ENCODE results near the gene MRPS23. TPM values are rescaled to one million over a fixed set of nuclear protein-coding genes. Genes with fewer than 3 reads are reported as not detected.

Gene MRPS23
- total RNA-seq, 2 donors from 2014 or later: 24.1 to 35.3 TPM

- H3K4me3 ChIP-seq: no peak overlapping the region
- H3K4me1 ChIP-seq: peaks cover 0 to 51% of the 10 kb centered on the region in 2 donors
- TF ChIP-seq CTCF (IDR thresholded peaks at IDR 0.05): no peak
- H3K27me3 ChIP-seq: no peaks in the 10 kb centered on the region
- H3K36me3 ChIP-seq: peaks cover 29% of the 10 kb centered on the region
- no peaks in the 10 kb centered on the region for H3K9me3 ChIP-seq
- peak overlapping the region; percentile 44 to 57 for H3K27ac ChIP-seq
- no peak for DNase-seq (ENCODE audit: low spot score)
These were observed 31.3 kb upstream of the MRPS23 start for GRCh38 chr17:57881143-57881542.

GRCh38 chr17:57880086-57880456 lies 30.2 kb upstream of the MRPS23 start:
- no peak overlapping the region for H3K4me3 ChIP-seq
- H3K4me1 ChIP-seq: peaks cover 0 to 61% of the 10 kb centered on the region in 2 donors
- peaks cover 25% of the 10 kb centered on the region for H3K36me3 ChIP-seq
- no peaks in the 10 kb centered on the region for H3K9me3 ChIP-seq
- H3K27me3 ChIP-seq: no peaks in the 10 kb centered on the region
- no peak overlapping the region for H3K27ac ChIP-seq
- DNase-seq (ENCODE audit: low spot score): no peak
- TF ChIP-seq CTCF (IDR thresholded peaks at IDR 0.05): no peak

GRCh38 chr17:57879437-57880085 lies 29.7 kb upstream of the MRPS23 start:
- TF ChIP-seq CTCF (IDR thresholded peaks at IDR 0.05): no peak
- Histone ChIP-seq H3K4me1 (peaks cover 0 to 66% of the 10 kb centered on the region in 2 donors), H3K27ac (peak overlapping the region in 1 of 2 donors; percentile 82), H3K9me3 (no peaks in the 10 kb centered on the region), H3K27me3 (no peaks in the 10 kb centered on the region), H3K36me3 (peaks cover 20% of the 10 kb centered on the region), H3K4me3 (no peak overlapping the region)
- no peak for DNase-seq (ENCODE audit: low spot score)

- peaks cover 18% of the 10 kb centered on the region for H3K36me3 ChIP-seq
- no peak for DNase-seq (ENCODE audit: low spot score)
- no peaks in the 10 kb centered on the region for H3K27me3 ChIP-seq
- TF ChIP-seq CTCF (IDR thresholded peaks at IDR 0.05): no peak
- no peak overlapping the region for H3K4me3 ChIP-seq
- peak overlapping the region; percentile 45 to 82 for H3K27ac ChIP-seq
- H3K9me3 ChIP-seq: no peaks in the 10 kb centered on the region
- peaks cover 0 to 83% of the 10 kb centered on the region in 2 donors for H3K4me1 ChIP-seq
These were observed 28.0 kb upstream of the MRPS23 start for GRCh38 chr17:57877803-57878377.

GRCh38 chr17:57876866-57877237 lies 27.0 kb upstream of the MRPS23 start:
- H3K4me3 ChIP-seq: no peak overlapping the region
- H3K36me3 ChIP-seq: peaks cover 21% of the 10 kb centered on the region
- no peak for DNase-seq (ENCODE audit: low spot score)
- H3K27ac ChIP-seq: peak overlapping the region; percentile 82 to 90
- H3K4me1 ChIP-seq: peaks cover 0 to 81% of the 10 kb centered on the region in 2 donors
- H3K9me3 ChIP-seq: no peaks in the 10 kb centered on the region
- TF ChIP-seq CTCF (IDR thresholded peaks at IDR 0.05): no peak
- no peaks in the 10 kb centered on the region for H3K27me3 ChIP-seq

All from right atrium auricular region (tissue), 2 donors.